Gastroesophageal sphincter (tissue), 3 donors: Measurements from ENCODE around the gene PEX6.

Experiments used
- EP300 ChIP-seq: sonication (generic); formaldehyde crosslinking; IDR thresholded peaks from one replicate; pipeline ENCODE4 v1.6.1; 2017; ENCODE audit warnings: antibody characterized with exemption, mild to moderate bottlenecking
- POLR2A ChIP-seq, 2 donors: fragments of 450-650 bp; IDR thresholded peaks; one replicate each; pipeline ENCODE4 v1.6.1; 2017; ENCODE audit warnings: antibody characterized with exemption in 2 of 2, mild to moderate bottlenecking in 2 of 2, moderate library complexity in 1 of 2
- POLR2AphosphoS5 ChIP-seq: sonication (generic); formaldehyde crosslinking; IDR thresholded peaks from one replicate; pipeline ENCODE4 v1.6.1; 2017; ENCODE audit warnings: antibody characterized with exemption
- TF ChIP-seq, protein P1 (sequence below), 4 experiments: fragments of 200-600 bp in 2 of 4; fragments of 450-650 bp in 2 of 4; sonication (generic) in 1 of 4; IDR thresholded peaks; one replicate each; pipeline ENCODE4 v1.5.1; 2017 to 2019; ENCODE audit warnings: antibody characterized with exemption in 4 of 4, mild to moderate bottlenecking in 2 of 4, moderate library complexity in 2 of 4

DNA sequence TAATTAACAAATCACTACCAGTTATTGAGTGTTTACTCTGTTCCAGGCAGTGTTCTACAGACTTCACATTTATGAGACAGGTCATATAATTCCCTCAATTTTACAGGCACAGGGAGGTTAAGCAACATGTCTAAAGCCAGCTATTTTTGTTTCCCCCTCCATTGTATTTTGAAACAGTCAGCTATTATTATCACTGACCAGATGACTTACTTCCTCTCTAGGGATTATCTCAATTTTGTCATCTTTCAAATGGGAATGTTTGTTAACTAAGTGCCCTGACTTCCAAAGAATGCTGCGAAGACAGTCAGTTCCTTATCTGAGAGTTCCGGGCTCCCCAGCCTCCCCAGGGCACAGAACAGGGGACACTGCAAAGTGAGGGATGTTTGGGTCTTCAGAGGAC, 55.3 kb downstream of the PEX6 start:
- TF ChIP-seq, protein P1, sequence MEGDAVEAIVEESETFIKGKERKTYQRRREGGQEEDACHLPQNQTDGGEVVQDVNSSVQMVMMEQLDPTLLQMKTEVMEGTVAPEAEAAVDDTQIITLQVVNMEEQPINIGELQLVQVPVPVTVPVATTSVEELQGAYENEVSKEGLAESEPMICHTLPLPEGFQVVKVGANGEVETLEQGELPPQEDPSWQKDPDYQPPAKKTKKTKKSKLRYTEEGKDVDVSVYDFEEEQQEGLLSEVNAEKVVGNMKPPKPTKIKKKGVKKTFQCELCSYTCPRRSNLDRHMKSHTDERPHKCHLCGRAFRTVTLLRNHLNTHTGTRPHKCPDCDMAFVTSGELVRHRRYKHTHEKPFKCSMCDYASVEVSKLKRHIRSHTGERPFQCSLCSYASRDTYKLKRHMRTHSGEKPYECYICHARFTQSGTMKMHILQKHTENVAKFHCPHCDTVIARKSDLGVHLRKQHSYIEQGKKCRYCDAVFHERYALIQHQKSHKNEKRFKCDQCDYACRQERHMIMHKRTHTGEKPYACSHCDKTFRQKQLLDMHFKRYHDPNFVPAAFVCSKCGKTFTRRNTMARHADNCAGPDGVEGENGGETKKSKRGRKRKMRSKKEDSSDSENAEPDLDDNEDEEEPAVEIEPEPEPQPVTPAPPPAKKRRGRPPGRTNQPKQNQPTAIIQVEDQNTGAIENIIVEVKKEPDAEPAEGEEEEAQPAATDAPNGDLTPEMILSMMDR (IDR thresholded peaks at IDR 0.05), result no peak
- TF ChIP-seq POLR2A (IDR thresholded peaks at IDR 0.05), result no peak
- no peak for TF ChIP-seq POLR2AphosphoS5
- no peak for TF ChIP-seq EP300
